HT1080 (cell line): ENCODE measurements around the gene GRID1. TPM values are rescaled to one million over a fixed set of nuclear protein-coding genes. Genes with fewer than 3 reads are reported as not detected.
A peak's percentile ranks its signal among the peaks of the same experiment; 100 is the strongest.
"Not testable (repeated sequence)": the region's sequence is repeated elsewhere in the genome, so short reads cannot be mapped to it uniquely, and the experiment has no call there.

Source experiments
- DNase-seq: peaks from one replicate; pipeline ENCODE4 v3.0.0-alpha.2; 2015; ENCODE audit warnings: low read depth
- total RNA-seq: library from RNA; depleted of rRNA; stranded (reverse); fragments of >200 nt; shearing (Covaris generic); gene quantifications from 2 replicates; pipeline ENCODE4 v1.2.3, GENCODE V29; 2014

The GRID1 gene
- total RNA-seq, 1 experiment from 2014 or later, result 5.4 TPM

DNA sequence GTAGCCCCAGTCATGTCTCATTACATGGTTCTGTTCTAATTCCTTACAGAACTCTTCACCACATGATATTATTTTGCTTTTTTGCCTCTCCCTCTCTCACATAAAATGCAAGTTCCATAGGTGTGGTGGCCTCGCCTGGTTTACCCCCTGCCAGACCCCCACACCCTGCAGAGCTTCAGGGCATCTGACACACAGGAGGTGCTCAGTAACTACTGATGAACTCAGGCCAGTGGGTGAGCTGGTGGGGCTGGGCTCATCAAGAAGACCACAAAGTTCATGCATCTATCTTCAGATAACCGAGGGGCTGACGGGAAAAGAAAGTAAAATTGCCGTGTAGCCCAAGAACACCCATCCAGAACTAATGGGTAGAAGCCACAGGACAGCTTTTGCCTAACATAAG, 253.1 kb downstream of the GRID1 start:
- no peak for DNase-seq

DNA sequence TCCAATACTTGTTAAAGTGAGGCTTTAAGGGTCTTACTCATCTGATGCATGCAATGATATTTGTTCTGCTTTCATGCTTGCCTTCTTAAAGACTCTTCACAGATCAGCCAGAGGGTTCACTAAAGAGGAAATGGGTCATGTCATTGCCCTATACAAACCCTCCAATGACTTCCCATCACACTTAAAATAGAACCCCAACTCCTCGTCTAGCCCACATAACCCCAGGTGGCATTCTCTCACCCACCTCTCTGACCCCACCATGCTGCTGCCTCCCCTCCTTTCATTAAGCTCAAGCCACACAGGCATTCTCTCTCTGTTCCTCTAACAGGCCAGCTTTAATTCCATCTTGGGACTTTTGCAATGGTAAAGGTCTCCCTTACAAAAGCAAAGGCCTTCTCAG, 253.6 kb downstream of the GRID1 start:
- DNase-seq, result no peak

DNA sequence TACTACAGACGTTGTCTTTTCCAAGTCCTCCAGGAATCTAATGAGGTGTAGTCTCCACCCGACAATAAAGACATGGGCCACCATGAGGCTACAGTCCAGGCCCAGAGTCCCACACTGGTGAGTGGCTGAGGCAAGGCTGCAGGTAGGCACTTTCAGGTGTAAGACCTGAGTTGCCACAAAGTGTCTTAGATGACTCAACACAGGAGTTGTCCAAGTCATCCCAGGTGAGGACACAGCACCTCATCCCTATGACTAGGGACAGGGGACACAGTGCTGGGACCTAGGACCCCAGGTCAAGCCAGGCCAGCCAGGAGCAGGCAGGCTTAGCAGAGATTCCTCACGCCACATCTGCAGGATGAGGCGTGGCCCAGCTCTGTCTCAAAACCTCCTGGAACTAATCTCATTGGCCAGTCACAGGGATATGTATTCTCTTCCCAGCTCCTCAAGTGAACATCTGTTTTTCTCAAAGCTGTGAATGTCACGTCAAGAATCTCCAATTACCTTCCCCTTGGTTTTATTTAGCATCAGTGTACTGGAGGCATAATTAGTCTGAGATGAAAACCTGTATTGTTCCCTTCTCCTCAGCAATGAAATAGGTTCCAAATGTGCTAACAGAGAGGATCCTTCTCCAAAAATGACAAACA, 254.6 kb downstream of the GRID1 start:
- no peak for DNase-seq

DNA sequence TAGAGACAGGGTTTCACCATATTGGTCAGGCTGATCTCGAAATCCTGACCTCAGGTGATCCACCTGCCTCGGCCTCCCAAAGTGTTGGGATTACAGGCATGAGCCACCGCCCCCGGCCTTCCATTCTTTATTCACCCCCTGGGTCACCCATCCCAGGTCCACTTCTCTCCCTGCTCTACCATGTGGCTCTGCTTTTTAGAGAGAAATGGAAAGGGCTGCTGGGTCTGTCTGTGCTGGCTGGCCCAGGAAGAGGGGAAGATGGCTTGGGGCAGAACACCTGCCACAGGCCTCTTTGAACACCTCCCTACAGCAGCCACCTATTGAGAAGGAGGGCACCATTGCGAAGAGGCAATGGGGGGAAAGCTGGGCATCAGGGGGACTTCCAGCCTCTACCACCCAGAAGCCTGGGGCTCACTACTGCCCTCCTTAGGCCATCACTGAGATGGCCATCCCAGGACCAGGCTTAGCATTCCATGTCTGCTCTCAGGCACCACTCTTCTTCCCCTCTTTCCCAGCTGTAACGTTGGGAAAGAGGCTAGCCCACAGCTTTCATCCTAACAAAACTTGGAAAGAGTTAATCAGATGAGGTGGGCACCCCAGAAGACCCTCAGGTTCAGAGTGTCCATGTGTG, 256.3 kb downstream of the GRID1 start:
- DNase-seq, result no peak

DNA sequence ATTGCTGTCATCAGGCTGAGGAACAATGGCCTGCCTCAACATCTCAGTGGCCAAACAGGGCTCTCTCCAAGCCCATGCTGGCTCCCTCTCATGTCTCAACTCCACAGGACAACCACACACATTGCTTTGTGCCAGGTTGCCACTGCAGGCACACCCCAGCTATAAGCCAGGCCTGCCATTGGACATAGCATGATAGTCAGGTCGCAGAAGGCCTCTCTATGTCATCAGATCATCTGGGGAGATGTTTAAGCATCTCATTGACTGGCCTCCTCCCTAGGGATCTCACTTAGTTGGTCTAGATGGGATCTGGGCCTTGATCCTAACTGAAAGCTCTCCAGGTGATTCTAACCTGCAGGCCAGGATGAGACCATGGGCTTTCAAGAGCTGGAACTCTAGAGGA, 257.2 kb downstream of the GRID1 start:
- no peak for DNase-seq

DNA sequence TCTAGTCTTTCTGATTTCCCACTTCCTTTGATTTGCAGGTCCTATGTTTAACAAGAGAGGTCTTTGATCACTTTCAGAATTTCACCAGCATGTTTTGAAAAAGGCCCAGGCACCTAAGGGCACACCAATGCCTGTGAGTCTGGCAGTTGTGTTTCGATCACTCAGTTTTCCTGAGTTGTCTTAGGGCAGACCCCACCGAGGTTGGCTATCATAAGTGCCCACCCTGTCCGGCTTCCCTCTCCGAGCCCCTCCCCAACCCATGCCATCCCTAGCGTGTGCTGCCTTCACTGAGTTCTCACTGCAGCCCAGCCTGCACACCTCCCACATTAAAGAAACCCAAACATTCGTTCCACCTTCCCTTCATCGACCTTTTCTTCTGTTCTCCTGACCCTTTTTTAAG, 257.9 kb downstream of the GRID1 start:
- DNase-seq, result no peak

DNA sequence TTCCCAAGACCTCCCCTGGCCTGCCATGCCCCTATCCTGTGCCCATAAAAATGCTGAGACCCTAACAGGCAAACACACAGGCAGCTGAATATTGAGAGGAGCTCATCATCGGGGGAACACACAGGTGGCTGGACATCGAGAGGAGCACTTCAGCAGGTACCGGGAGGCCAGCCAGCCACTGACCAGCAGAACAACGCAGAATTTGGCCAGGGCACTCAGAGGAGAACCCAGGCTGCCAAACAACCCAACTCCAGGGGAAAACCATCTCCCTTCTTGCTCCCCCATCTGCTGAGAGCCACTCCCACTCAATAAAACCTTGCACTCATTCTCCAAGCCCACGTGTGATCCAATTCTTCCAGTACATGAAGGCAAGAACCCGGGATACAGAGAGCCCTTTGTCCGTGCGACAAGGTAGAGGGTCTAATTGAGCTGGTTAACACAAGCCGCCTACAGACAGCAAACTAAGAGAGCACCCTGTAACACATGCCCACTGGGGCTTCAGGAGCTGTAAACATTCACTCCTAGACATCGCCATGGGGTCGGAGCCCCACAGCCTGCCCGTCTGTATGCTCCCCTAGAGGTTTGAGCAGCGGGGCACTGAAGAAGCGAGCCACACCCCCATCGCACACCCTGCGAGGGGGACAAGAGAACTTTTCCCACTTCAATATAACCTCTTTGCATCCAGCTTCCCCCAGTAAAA, 258.8 kb downstream of the GRID1 start:
- not testable (repeated sequence) for DNase-seq

DNA sequence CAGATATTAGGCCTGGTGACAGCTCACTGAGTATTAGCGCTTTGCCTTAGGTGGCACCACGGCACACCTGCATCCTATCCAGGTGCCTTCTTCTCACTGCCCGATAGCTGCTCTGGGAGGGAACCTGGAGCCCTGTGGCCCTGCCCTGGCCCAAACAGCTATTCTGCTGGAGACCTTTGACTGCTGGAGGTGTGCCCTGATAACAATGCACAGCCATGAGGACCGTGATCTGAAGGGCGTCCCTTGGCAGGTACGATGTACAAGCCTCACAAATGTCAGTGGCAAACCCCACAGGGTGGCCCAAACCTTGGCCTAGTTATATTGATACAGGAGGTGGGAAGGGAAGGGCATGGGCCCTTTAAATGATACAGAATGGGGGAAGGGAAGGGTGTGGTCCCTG, 259.5 kb downstream of the GRID1 start:
- DNase-seq, result no peak

DNA sequence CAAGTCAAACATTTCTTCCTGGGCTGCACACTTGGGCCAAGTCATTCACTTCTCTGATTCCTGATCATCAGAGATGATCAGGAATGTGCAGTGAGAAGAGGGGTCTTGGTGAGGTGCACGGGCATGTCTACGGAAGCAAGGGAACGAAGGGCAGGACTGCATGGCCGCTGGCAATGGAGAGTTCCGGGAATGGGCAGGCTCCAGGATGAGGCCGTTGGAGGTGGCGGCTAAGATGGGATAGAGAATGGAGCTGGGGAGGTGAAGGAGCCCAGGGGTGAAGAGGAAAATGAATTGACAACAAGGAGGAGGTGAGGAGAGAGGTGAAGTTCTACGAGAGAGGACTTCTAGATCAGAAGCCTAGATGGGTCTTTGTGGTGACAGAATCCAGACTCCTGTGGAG, 260.0 kb downstream of the GRID1 start:
- DNase-seq, result no peak

DNA sequence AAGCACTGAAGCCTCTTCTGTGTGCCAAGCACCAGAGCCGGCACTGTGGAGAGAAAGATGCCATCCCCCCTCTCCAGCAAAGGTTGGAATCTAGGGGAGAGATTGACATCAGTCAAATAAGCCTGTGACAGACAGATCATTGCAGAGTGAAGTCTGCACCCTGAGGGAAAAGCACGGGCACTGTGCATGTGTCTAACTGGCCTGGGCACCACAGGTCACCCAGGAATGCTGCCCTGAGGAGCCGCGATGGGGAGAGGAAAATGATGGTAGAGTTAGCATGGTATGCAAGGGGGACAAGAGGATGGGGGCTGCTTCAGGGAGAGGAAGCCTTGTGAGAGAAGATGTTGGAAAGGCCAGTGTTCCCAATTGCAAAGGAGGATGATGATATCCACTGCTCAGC, 261.0 kb downstream of the GRID1 start:
- DNase-seq, result no peak

DNA sequence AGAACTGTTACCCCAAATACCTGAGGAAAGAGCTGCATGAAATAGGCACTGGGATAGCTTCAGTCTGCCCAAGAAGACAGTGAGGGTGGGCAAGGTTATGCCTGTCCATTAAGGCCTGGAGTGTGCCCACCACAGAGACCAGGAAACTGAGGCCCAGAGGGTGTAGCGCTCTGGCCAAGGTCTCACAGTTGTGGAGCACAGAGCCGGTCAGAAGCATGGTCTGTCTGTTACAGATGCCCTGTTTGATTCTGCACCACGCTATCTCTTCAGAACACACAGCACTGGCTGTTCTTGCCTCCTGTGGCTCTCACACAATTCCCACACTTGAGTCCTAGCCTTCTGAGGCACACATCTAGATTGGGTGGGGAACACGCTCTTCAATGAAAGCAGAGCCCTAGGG, 261.4 kb downstream of the GRID1 start:
- DNase-seq, result no peak

DNA sequence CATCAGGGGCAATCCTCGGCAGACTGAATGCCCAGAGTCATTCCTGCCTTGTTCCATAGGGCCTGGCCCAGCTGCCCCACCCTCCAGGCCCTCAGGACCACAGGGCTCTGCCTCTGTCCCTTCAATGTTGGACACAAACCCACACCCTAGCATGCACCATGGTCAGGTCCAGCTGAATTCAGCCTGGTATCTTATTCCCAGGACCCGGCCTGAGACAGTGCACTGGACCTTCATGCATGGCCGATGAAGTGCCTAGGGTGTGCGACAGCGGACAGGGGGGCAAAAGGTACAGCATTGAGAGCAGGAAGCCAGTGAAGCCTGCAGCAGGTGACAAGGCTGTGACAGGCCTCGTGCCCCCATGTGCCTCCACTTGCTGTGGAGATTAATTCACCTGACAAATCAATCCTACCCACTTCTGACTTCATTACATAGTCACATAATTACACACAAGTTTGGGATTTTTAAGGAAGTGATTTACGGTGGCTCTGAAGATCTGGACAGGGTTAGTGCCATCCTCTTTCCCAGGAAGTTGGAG, 261.9 kb downstream of the GRID1 start:
- DNase-seq, result no peak

DNA sequence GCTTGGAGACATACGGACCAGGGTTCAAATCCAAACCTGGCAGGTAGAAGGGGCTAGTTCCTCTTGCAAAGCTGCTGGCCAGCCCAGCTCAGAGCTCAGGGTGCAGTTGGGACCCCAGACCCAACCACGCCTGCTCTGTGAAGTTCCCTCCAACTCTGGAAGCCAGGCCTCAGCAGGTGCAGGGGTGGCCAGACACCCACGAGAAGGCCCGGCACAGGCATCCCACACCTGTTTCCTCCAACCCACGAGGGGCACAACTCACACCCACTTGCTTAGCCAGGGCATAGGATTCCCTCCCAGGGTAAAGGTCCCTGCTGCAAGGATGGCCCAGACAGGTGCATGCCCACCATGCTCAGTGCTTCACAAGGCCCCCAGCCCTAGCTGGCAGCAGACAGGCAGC, 262.4 kb downstream of the GRID1 start:
- no peak for DNase-seq

DNA sequence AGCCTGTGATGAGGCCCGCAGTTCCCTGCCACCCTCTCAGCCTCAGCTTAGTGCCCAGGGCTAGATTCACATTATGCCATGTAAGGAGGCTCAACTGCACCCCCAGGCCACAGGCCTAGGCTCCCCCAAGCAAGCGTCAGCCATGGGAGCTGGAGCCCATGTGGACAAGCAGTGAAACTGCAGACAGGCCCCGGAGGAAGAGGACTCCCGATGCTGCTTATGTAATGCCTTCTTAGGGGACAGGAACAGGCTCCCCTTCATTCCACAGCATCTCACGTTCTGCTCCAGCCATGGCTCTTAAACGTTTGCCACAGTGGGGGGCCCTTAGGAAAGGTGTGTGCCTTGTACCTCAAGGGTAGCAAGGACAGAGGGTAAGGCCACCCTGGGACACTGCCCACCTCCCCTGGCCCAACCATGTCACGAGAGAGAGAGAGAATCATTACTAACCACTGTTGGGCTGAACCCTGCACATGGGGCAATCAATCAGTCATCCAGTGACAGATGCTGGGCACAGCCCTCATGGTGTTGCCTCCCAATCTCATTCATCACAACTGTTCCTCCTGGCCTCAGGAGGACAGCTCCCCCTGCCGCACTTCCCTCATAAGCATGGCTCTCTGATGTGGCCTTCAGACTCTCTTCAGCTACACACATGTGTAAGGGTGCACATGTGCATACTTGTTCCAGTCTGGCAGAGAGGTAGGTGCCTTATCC, 263.0 kb downstream of the GRID1 start:
- DNase-seq, result no peak

DNA sequence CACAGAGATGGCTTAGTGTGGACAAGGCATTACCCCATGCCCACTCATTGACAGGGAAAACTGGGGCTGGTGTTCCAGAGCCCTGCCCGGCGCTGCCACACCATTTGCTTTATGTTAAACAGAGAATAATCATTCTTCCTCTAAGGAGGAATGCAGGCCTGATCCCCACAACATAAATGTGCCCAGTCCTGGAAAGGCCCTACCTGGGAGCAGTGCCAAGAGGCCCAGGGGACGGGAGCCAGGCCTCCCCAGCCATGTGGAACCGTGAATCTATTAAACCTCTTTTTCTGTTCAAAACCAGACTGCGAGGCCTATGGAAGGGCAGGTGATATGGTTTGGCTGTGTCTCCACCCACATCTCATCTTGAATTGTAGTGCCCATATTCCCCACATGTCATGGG, 264.1 kb downstream of the GRID1 start:
- no peak for DNase-seq

DNA sequence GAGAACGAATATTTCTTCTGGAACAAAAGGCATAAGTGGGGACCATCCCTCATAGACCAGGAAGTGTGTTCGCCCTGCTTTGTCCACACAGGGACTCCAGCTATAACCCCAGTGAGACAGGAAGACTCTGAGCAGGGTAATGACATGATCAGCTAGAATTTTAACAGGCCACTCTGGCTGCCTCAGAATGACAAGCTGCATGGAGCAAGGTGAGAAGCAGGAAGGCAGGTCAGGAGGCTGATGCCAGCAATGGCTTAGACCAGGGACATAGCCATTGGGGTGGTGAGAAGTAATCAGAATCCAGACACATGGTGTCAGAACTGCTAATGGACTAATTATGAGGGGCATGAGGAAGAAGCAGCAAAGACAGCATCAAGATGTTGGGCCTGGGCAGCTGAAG, 264.6 kb downstream of the GRID1 start:
- no peak for DNase-seq

DNA sequence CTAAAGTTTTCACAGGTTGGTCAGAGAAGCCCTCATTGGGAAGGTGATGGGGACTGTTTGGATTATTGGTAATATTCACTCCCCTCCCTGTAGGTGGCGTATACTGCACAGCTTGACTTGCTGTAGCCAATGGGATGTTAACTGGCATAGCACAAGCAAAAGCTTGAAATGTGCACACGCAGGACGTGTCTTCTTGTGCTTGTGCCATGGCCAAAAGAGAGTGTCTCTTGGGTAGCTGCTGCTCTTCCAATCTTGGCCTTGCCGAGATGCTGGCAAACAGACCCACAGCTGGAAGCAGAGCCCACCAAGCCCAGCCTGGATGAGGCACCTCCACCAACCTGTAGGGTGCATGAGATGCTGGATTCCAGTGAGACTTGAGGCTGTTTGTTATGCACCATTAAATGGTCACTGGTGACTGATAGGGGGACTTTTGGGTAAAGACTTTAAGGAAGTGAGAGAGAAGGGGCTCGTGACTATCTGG, 266.0 kb downstream of the GRID1 start:
- DNase-seq, result peak; percentile 30

DNA sequence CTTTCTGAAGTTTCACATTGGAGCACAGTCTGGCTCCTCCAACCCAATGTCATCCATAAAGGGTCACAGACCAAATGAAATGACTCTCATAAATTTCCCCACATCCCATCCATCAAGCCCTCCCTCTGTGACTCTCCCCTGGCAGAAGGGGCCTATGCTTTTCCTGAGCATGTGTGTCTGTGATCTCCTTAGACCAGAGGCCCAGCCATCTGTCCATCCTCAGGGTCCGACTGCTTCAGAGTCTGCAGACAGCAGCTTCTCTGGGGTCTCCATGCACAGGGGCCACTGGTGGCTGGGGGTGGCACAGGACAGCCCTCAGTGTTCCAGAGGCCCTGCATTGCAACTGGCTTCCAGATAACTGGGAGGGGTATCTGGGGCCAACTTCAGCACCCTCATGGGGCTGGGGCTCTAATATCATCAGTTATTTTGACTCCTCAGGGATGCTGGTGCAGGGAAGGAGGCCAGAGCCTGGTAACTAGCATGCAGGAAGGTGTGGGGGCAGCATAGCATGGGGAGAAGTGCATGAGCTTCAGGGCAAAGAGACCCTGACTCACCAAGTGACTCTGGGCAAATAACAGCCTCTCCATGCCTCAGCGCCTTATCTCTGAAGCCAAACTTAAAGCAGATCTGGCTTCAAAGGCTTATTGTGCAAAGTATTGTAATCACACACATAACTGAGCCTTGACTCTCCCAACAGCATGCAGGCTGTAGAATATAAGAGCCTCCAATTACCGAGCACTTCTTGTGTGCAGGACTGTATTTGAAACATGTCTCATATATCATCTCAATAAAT, 266.9 kb downstream of the GRID1 start:
- DNase-seq, result no peak

DNA sequence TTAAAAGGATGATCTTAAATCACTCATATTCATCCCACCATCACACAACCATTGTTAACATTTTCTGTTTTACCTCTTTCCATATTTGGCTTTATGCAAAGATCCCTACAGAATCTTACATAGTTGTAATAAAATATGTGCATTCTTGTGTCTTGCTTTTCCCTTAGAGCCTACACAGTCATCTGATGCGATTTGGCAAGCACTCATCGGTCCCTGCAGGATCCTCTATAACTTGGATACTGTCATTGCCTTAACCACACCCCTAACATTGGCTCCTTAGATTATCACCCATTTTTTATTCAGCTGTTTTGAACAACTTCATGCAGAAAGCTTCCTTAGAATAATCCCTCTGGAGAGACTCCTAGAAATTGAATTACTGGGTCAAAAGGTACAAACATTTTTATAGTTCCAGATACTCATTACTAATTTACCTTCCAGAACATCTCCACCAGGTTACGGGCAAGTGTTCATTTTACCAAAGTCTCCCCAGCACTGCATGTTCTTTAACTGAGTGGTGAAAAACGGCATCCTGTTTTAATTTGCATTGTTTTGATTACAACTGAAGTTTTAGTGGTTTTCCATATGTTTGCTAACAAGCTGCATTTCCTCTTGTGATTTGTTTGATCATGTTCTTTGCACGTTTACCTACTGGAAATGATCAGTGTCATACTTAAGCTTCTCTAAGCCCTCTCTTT, 268.3 kb downstream of the GRID1 start:
- no peak for DNase-seq

DNA sequence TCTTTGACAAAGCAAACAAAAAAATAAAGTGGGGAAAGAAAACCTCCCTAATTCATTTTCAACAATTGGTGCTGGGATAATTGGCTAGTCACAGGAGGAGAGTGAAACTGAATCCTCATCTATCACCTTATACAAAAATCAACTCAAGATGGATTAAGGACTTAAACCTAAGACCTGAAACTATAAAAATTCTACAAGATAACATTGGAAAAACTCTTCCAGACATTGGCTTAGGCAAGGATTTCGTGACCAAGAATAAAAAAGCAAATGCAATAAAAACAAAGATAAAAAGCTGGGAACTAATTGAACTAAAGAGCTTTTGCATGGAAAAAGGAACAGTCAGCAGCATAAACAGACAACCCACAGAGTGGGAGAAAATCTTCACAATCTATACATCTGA, 271.5 kb downstream of the GRID1 start:
- not testable (repeated sequence) for DNase-seq
